Erythroblast (primary cell): ENCODE results near the gene EDEM1.

Experiments
- GATA1 ChIP-seq: IDR thresholded peaks from 2 replicates; pipeline ENCODE4 v1.6.1; 2011; ENCODE audit warnings: low read depth, mild to moderate bottlenecking, control low read depth, low read length, moderate library complexity
- POLR2A ChIP-seq: IDR thresholded peaks from 2 replicates; pipeline ENCODE4 v1.6.1; 2011; ENCODE audit warnings: mild to moderate bottlenecking, low read length

DNA sequence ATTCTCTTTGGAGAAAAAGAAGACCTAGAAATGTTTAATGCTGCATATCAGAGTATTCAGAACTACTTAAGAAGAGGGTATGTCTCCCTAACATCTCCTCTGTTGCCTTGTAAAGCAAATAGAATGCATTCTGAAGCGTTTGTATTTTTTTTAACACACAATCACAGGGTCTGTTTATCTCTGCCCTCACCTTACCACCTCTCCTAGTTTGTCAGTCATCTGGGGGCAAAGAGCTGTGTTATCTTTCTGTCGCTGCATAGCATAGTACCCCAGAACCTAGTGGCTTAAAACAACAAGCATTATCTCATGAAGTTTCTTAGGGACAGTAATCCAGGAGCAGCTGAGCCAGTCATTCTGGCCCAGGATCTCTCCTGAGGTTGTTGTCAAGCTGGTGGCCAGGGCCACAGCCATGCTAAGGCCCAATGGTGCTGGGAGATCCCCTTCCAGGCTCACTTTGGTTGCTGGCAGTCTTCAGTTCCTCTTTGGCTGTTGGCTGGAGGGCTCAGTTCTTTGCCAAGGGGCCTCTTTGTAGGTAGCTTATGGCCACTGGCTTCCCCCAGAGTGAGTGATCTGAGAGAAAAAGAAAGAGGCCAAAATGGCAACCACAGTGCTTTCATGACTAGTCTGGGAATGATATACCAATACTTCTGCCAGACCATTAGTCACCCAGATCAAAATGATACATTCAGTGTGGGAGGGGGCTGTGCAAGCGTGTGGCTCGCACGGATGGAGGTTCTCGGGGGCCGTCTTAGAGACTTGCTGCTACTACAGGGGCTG lies 17.8 kb downstream of the EDEM1 start:
- TF ChIP-seq POLR2A (no peak), GATA1 (no peak)
